Right renal cortex interstitium (tissue), 3 donors: ENCODE measurements around the gene NOXO1. TPM values are rescaled to one million over a fixed set of nuclear protein-coding genes. Genes with fewer than 3 reads are reported as not detected.

Experiments used
- polyA plus RNA-seq, 3 donors: library from polyadenylated mRNA; unstranded; fragments of 120-200 nt; gene quantifications; one replicate each; pipeline ENCODE4 v1.2.1, GENCODE V29; 2013; ENCODE audit not compliant: insufficient read length in 3 of 3

The NOXO1 gene
- polyA plus RNA-seq, 3 donors, result 0.37 to 0.79 (median 0.60) TPM

Other genes with a start within 250 kb of the NOXO1 start
- gene NME3, start 209.9 kb downstream of the NOXO1 start, polyA plus RNA-seq, result 10 to 100 TPM; 18.8 to 22.1 (median 19.4) TPM
- gene EME2, start 208.7 kb downstream of the NOXO1 start, polyA plus RNA-seq, result 1 to 10 TPM; 5.1 to 5.5 (median 5.2) TPM
- 10 to 100 TPM; 58.1 to 69.6 (median 65.0) TPM for gene MRPS34, start 208.3 kb downstream of the NOXO1 start, polyA plus RNA-seq
- gene SPSB3, start 198.9 kb downstream of the NOXO1 start, polyA plus RNA-seq, result 10 to 100 TPM; 30.8 to 35.7 (median 32.5) TPM
- 10 to 100 TPM; 31.1 to 38.7 (median 31.5) TPM for gene NUBP2, start 198.5 kb downstream of the NOXO1 start, polyA plus RNA-seq
- 1 to 10 TPM; 1.3 to 2.0 (median 2.0) TPM for gene IGFALS, start 187.8 kb downstream of the NOXO1 start, polyA plus RNA-seq
- gene HAGH, start 154.6 kb downstream of the NOXO1 start, polyA plus RNA-seq, result 10 to 100 TPM; 35.4 to 44.8 (median 40.1) TPM
- gene FAHD1, start 154.3 kb downstream of the NOXO1 start, polyA plus RNA-seq, result 10 to 100 TPM; 36.6 to 50.7 (median 48.3) TPM
- 1 to 10 TPM; 1.1 to 1.3 (median 1.3) TPM for gene MEIOB, start 109.3 kb downstream of the NOXO1 start, polyA plus RNA-seq
- gene HS3ST6, start 63.1 kb downstream of the NOXO1 start, polyA plus RNA-seq, result under 1 TPM; 0.12 to 0.24 (median 0.17) TPM
- 10 to 100 TPM; 63.0 to 70.1 (median 65.2) TPM for gene MSRB1, start 38.3 kb downstream of the NOXO1 start, polyA plus RNA-seq
- under 1 TPM; 0.10 to 0.17 (median 0.16) TPM for gene RPL3L, start 26.8 kb downstream of the NOXO1 start, polyA plus RNA-seq
- gene NDUFB10, start 21.9 kb downstream of the NOXO1 start, polyA plus RNA-seq, result 100 to 1,000 TPM; 127 to 137 (median 129) TPM
- gene RPS2, start 16.6 kb downstream of the NOXO1 start, polyA plus RNA-seq, result 1,000 to 10,000 TPM; 1,774 to 1,944 (median 1,840) TPM
- not detected for gene RNF151, start 14.6 kb downstream of the NOXO1 start, polyA plus RNA-seq
- gene TBL3, start 9.4 kb downstream of the NOXO1 start, polyA plus RNA-seq, result 10 to 100 TPM; 27.4 to 34.3 (median 32.0) TPM
- gene GFER, start 2.7 kb upstream of the NOXO1 start, polyA plus RNA-seq, result 10 to 100 TPM; 20.5 to 22.0 (median 21.1) TPM
- 1 to 10 TPM; 1.3 to 1.9 (median 1.4) TPM for gene SYNGR3, start 8.5 kb upstream of the NOXO1 start, polyA plus RNA-seq
- gene ZNF598, start 28.4 kb upstream of the NOXO1 start, polyA plus RNA-seq, result 10 to 100 TPM; 14.2 to 16.4 (median 15.4) TPM
- gene NPW, start 38.3 kb upstream of the NOXO1 start, polyA plus RNA-seq, result 1 to 10 TPM; 1.7 to 6.0 (median 3.9) TPM
- 100 to 1,000 TPM in 1 of 3 donors, 10 to 100 TPM in 2; 82.6 to 106 (median 88.6) TPM for gene NHERF2, start 45.4 kb upstream of the NOXO1 start, polyA plus RNA-seq
- gene NTHL1, start 66.4 kb upstream of the NOXO1 start, polyA plus RNA-seq, result 10 to 100 TPM; 15.4 to 17.7 (median 16.9) TPM
- gene TSC2, start 66.5 kb upstream of the NOXO1 start, polyA plus RNA-seq, result 100 to 1,000 TPM in 2 of 3 donors, 10 to 100 TPM in 1; 98.9 to 117 (median 108) TPM
- gene PKD1, start 154.4 kb upstream of the NOXO1 start, polyA plus RNA-seq, result 10 to 100 TPM; 53.0 to 59.6 (median 54.5) TPM
- gene RAB26, start 167.2 kb upstream of the NOXO1 start, polyA plus RNA-seq, result 1 to 10 TPM; 2.7 to 3.1 (median 3.0) TPM
- 10 to 100 TPM; 51.4 to 60.4 (median 60.3) TPM for gene TRAF7, start 174.3 kb upstream of the NOXO1 start, polyA plus RNA-seq
- gene CASKIN1, start 215.1 kb upstream of the NOXO1 start, polyA plus RNA-seq, result 1 to 10 TPM in 2 of 3 donors, under 1 TPM in 1; 0.92 to 1.4 (median 1.4) TPM
- 10 to 100 TPM; 41.3 to 48.7 (median 43.8) TPM for gene MLST8, start 224.0 kb upstream of the NOXO1 start, polyA plus RNA-seq
- gene BRICD5, start 229.4 kb upstream of the NOXO1 start, polyA plus RNA-seq, result 1 to 10 TPM; 3.0 to 4.1 (median 3.0) TPM
- gene PGP, start 233.4 kb upstream of the NOXO1 start, polyA plus RNA-seq, result 10 to 100 TPM; 10.1 to 14.5 (median 12.9) TPM
- 10 to 100 TPM; 13.2 to 14.3 (median 13.6) TPM for gene E4F1, start 242.1 kb upstream of the NOXO1 start, polyA plus RNA-seq